PFSK-1 (cell line): Measurements from ENCODE around the gene PROK1.

ENCODE experiments used
- FOXP2 ChIP-seq: optimal IDR thresholded peaks from 2 replicates; pipeline ENCODE3; 2011; ENCODE audit warnings: borderline replicate concordance, control low read depth, inconsistent platforms; ENCODE audit not compliant: insufficient read depth; ENCODE audit errors: extremely low read length, extremely low read depth
- POLR2AphosphoS5 ChIP-seq: IDR thresholded peaks from 2 replicates; pipeline ENCODE4 v1.6.1; 2012; ENCODE audit warnings: low read depth, mild to moderate bottlenecking, control low read depth, low read length, moderate library complexity
- REST ChIP-seq, 2 experiments: IDR thresholded peaks; 2 replicates each; pipeline versions ENCODE4 v1.6.1 to v1.8.0; 2011 to 2012; ENCODE audit warnings: low read depth in 2 of 2, low read length in 2 of 2, control low read depth in 1 of 2, inconsistent platforms in 1 of 2, mild to moderate bottlenecking in 1 of 2, moderate library complexity in 1 of 2; ENCODE audit not compliant: insufficient read depth in 1 of 2
- SIN3A ChIP-seq: IDR thresholded peaks from 2 replicates; pipeline ENCODE4 v1.6.1; 2012; ENCODE audit warnings: mild to moderate bottlenecking, low read length, moderate library complexity, borderline replicate concordance; ENCODE audit not compliant: insufficient read depth
- TAF1 ChIP-seq: IDR thresholded peaks from 2 replicates; pipeline ENCODE4 v1.6.1; 2012; ENCODE audit warnings: low read length, control low read depth, borderline replicate concordance; ENCODE audit not compliant: insufficient read depth

The PROK1 gene

DNA sequence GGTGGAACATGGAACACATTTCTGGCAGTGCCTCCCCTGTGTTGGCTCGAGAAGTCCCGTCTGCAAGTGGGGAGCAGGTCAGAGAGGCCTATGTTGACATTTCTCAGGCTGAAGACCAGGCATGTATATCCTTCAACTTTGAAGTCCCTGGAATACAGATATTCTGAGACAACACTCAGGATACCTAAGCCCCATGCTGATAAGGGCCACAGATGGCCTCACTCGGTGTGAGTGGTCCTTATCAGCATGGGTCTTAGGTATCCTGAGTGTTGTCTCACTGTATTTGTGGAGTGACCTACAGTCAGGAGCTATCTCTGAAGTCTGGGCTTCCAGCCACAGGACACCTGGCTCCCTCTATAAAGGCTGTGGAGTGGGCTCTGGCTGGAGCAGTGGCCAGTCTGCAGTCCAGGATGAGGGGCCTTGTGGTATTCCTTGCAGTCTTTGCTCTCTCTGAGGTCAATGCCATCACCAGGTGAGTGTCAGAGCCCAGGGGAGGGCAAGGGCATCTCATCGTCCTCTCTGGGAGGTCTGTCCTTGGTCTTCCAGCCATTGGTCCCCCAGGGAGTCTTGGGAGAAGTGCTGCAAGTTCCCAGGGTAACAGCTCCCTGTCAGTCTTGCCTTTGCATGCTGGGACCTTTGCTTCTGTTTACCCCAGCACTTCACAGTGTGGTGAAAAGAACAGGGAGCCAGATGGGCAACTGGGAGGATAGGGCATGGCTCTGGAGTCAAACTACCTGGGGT is 29.6 kb downstream of the PROK1 start:
- no peak for TF ChIP-seq SIN3A
- TF ChIP-seq FOXP2, result no peak
- no peak for TF ChIP-seq TAF1
- TF ChIP-seq POLR2AphosphoS5, result no peak
- TF ChIP-seq REST (IDR thresholded peaks at IDR 0.05; ENCODE audit: insufficient read depth in 1 of 2, low read depth in 2 of 2, low read length in 2 of 2), result no peak

DNA sequence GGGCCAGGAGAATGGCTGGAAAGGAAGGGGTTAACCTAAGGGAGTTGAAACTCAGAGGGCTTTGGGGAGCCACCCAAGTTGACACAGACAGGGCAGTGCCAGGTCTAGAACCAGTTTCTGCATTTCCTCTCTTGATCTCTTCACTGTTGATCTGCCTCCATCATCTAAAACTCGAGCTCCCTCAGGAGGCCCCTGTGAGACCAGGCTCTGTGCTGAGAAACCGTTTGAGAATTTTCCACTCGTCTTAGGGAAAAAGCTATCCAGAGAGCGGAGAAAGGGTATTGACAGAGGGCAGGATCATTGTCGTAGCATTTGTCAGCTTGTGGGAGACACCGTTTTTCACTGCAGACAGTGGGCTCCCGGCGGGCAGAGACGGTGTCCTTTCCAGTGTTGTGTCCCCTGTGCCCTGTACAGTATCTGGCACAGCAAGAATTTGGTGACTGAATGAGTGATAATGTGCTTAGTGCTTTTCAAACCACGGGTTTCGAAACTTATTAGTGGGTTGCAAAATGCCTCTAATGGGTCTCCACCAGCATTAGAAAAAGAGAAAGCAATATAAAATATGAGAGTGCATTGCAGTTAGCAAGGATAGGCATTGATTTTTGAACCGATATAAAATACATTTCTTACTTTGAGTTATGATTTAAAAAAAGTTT is 31.1 kb downstream of the PROK1 start:
- TF ChIP-seq TAF1 (no peak), SIN3A (no peak), POLR2AphosphoS5 (no peak), REST (IDR thresholded peaks at IDR 0.05; ENCODE audit: insufficient read depth in 1 of 2, low read depth in 2 of 2, low read length in 2 of 2) (no peak), FOXP2 (no peak)

GRCh38 chr1:110482662-110483307 is 31.8 kb downstream of the PROK1 start:
- TF ChIP-seq SIN3A (no peak), REST (IDR thresholded peaks at IDR 0.05; ENCODE audit: insufficient read depth in 1 of 2, low read depth in 2 of 2, low read length in 2 of 2) (no peak), FOXP2 (no peak), POLR2AphosphoS5 (no peak), TAF1 (no peak)

DNA sequence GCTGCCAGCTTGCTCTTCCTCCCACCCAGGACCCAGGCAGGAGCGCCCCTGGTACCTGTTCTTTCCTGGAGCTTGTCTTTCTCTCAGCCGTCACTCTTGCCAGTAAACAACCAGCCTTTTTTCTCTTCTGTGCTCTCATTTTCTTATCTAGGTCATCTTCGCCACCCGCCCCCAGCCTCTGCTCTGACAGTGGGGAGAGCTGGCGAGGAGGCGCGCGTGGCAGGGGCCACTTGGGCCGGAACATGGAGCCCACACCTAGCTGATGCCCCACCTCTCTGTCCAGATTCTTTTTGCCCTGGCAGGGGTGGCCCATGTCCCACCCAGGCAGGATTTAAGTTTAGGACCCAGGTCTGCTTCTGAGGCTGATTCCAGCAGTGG is 32.3 kb downstream of the PROK1 start:
- TF ChIP-seq REST (IDR thresholded peaks at IDR 0.05; ENCODE audit: insufficient read depth in 1 of 2, low read depth in 2 of 2, low read length in 2 of 2), result no peak
- TF ChIP-seq SIN3A, result no peak
- TF ChIP-seq POLR2AphosphoS5, result no peak
- TF ChIP-seq FOXP2, result no peak
- TF ChIP-seq TAF1, result no peak
